GM06990 (cell line): ENCODE results near the gene RNF227.
"Not testable (repeated sequence)": the region's sequence is repeated elsewhere in the genome, so short reads cannot be mapped to it uniquely, and the experiment has no call there.

Experiments used
- DNase-seq: peaks from one replicate; pipeline ENCODE4 v3.0.0-alpha.2; 2011; ENCODE audit not compliant: insufficient read length; ENCODE audit errors: extremely low read depth
- H3K27me3 ChIP-seq: replicated peaks from 2 replicates; pipeline ENCODE4 v1.6.0; 2011; ENCODE audit warnings: low read length; ENCODE audit not compliant: control insufficient read depth, insufficient read depth
- H3K36me3 ChIP-seq: 2 replicates; pipeline ENCODE4 v1.5.1; 2011; ENCODE audit warnings: low read length; ENCODE audit not compliant: control insufficient read depth, insufficient read depth
- H3K4me3 ChIP-seq: replicated peaks from 2 replicates; pipeline ENCODE4 v1.5.1; 2011; ENCODE audit warnings: low read depth, mild to moderate bottlenecking, control low read depth, low read length
- TF ChIP-seq, protein P1 (sequence below): IDR thresholded peaks from 2 replicates; pipeline ENCODE4 v1.5.1; 2011; ENCODE audit warnings: low read length, control low read depth, mild to moderate bottlenecking, inconsistent platforms; ENCODE audit not compliant: insufficient read depth, poor library complexity, severe bottlenecking

RNF227 gene

GRCh38 chr17:7915611-7916384 is at the start of gene RNF227:
Gene RNF227 (minus strand): TSS chr17:7916289. CDS start chr17:7916195, 94 bp downstream.
- Histone ChIP-seq H3K4me3 (peak within 1 kb of the TSS; percentile 66), H3K27me3 (no peaks in the 10 kb centered on the region), H3K36me3 (peaks cover 10% of the 10 kb centered on the region)
- DNase-seq, result peak; percentile 91
- TF ChIP-seq, protein P1, sequence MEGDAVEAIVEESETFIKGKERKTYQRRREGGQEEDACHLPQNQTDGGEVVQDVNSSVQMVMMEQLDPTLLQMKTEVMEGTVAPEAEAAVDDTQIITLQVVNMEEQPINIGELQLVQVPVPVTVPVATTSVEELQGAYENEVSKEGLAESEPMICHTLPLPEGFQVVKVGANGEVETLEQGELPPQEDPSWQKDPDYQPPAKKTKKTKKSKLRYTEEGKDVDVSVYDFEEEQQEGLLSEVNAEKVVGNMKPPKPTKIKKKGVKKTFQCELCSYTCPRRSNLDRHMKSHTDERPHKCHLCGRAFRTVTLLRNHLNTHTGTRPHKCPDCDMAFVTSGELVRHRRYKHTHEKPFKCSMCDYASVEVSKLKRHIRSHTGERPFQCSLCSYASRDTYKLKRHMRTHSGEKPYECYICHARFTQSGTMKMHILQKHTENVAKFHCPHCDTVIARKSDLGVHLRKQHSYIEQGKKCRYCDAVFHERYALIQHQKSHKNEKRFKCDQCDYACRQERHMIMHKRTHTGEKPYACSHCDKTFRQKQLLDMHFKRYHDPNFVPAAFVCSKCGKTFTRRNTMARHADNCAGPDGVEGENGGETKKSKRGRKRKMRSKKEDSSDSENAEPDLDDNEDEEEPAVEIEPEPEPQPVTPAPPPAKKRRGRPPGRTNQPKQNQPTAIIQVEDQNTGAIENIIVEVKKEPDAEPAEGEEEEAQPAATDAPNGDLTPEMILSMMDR, result no peak

DNA sequence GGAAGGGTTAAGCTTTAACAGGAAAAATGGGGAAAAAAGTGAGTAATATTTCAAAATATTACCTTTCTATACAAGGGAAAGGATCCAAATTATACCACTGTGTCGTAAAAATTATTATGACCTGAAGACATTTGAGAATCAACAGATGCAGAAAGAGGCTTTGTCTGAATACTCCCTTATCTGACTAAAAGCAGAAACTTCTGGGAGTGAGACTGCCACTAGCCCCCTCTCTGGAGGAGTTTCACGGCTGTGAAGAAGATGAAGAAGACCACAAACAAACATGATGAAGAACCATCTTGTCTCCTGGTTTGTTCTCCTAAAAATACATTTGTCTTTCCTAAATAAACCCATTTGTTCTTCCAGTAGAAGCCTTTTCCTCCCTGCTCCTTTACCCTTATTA is 45.3 kb upstream of the RNF227 start:
- DNase-seq, result no peak
- H3K4me3 ChIP-seq, result no peak overlapping the region
- no peaks in the 10 kb centered on the region for H3K36me3 ChIP-seq
- H3K27me3 ChIP-seq, result no peaks in the 10 kb centered on the region
- TF ChIP-seq, protein P1, result no peak

GRCh38 chr17:7959503-7960253 is 43.6 kb upstream of the RNF227 start:
- Histone ChIP-seq H3K36me3 (no peaks in the 10 kb centered on the region), H3K27me3 (no peaks in the 10 kb centered on the region), H3K4me3 (no peak overlapping the region)
- DNase-seq, result no peak
- TF ChIP-seq, protein P1, result no peak

- no peak for DNase-seq
- TF ChIP-seq, protein P1, result no peak
- Histone ChIP-seq H3K36me3 (no peaks in the 10 kb centered on the region), H3K27me3 (no peaks in the 10 kb centered on the region), H3K4me3 (no peak overlapping the region)
Observed at GRCh38 chr17:7956228-7956965, 40.3 kb upstream of the RNF227 start.

GRCh38 chr17:7955414-7956227 is 39.5 kb upstream of the RNF227 start:
- Histone ChIP-seq H3K36me3 (no peaks in the 10 kb centered on the region), H3K27me3 (no peaks in the 10 kb centered on the region), H3K4me3 (no peak overlapping the region)
- no peak for DNase-seq
- TF ChIP-seq, protein P1, result no peak

DNA sequence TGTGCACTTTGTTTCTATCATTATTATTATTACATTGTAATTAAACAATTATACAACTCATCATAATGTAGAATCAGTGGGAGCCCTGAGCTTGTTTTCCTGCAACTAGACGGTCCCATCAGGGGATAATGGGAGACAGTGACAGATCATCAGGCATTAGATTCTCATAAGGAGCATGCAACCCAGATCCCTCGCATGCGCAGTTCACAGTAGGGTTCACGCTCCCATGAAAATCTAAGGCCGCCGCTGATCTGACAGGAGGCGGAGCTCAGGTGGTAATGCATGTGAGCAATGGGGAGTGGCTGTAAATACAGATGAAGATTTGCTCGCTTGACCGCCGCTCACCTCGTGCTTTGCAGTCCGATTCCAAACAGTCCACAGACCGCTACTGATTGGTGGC is 37.2 kb upstream of the RNF227 start:
- not testable (repeated sequence) for DNase-seq, H3K4me3 ChIP-seq, H3K36me3 ChIP-seq, H3K27me3 ChIP-seq
